DMS153 treated with DMSO at 0.1 percent for 48 hours (cell line): ENCODE data around the gene ITGA8.
"Not testable (repeated sequence)": the region's sequence is repeated elsewhere in the genome, so short reads cannot be mapped to it uniquely, and the experiment has no call there.

ENCODE experiments used
- DNase-seq: peaks from one replicate; lab custom pipeline; 2025; ENCODE audit not compliant: unreplicated experiment; lab: John Stamatoyannopoulos, UW

ITGA8 gene

GRCh38 chr10:15510963-15511362, 208.8 kb downstream of the ITGA8 start:
- DNase-seq: no peak

GRCh38 chr10:15505329-15505728, 214.4 kb downstream of the ITGA8 start:
- DNase-seq: no peak

- DNase-seq: no peak
Measured at GRCh38 chr10:15504101-15504840, 215.5 kb downstream of the ITGA8 start.

GRCh38 chr10:15494850-15495506, 224.7 kb downstream of the ITGA8 start:
- DNase-seq: no peak

DNA sequence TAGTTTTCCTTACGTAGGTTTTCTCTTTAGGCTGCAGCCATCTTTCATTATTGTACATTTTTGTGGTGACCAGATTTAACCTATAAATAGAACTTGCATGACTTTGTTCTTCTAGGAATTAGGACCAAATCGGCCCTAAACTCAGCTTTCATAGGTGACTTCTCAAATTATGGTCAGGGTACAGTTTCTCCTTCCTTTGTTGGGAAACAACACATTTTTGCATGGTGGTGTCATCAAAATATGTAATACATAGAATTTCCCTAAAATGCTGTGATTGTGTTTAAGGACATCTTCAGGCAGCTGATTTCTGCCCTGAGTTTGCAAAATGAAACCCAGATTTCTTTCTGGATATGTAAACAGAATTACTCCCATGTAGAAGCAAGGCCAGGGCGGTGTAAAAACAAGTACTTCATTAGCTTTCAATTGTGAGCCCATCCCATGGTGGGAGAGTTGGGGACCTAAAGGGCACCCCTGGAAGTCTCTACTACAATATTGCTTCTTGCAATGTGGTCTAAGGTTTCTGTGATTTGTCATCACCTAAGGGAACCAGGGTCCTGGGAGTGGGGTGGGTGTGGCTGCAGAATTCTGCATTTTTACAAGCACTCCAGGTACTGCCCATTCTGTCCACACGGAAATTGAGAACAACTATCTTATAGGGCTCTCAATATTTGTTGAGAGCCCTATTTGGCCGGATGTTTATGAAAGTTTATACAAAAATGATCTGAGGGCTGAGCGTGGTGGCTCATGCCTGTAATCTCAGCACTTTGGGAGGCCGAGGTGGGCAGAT, 227.7 kb downstream of the ITGA8 start:
- DNase-seq: no peak

DNA sequence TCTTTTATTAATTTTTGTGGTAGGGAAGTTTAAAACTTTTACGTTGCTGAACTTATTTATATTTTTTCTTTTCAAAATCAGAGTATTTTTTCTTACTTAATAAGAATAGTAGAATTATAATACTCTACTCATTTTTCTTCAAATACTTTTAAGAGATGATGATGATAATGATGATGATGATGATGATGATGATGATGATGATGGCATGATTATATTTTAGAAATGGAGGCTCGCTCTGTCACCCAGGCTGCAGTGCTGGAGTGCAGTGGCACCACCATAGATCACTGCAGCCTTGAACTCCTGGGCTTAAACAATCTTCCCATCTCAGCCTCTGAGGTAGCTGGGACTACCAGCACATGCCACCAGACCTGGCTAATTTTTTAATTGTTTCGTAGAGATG, 230.3 kb downstream of the ITGA8 start:
- no peak for DNase-seq

GRCh38 chr10:15487376-15487775, 232.3 kb downstream of the ITGA8 start:
- DNase-seq: no peak

DNA sequence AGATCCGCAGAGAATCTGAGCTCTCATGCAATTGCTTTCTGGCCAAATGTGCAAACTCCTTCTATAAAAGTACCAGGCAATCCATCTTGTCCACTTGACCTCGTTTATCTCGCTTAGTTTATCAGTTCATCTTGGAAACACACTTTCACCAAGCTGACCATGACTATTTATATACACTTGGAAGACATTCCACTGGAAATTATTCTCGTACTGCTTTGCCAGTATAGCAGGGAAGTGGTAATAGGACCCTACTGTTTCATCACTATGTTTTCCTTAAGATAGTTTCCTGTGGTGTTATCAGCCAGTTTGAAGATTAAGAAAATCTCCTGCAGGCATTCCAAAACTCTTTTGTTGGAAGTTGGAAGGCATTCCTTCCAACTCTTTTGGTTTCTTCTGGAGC, 233.3 kb downstream of the ITGA8 start:
- no peak for DNase-seq

DNA sequence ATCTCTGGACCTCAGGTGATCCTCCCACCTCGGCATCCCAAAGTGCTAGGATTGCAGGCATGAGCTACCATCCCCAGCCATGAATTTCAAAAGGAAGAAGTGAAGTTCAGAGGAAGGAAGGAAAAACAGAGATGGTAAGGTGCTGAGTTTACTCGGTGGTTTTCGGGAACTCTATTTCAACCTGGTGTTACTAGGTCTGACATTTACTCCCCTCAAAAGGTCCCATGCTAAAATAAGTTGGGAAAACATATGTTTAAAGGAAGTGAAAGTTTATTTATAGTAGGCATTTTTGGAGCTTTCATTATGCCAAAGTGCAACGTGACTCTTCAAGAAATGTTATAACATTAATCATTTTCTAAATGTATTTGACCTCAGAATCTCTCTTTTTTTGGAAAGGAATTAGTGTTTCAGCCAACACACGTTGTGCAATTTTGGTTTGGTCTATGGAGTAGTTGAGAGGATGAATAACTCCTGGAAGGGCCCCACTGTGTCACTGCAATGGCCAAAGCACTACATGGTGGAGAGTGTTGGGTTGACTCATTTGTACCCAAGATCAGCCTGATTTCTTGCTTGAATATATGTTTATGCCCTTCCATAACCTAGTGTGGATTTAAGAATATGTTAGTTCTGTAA, 233.9 kb downstream of the ITGA8 start:
- no peak for DNase-seq

GRCh38 chr10:15485027-15485426, 234.7 kb downstream of the ITGA8 start:
- DNase-seq: no peak

DNA sequence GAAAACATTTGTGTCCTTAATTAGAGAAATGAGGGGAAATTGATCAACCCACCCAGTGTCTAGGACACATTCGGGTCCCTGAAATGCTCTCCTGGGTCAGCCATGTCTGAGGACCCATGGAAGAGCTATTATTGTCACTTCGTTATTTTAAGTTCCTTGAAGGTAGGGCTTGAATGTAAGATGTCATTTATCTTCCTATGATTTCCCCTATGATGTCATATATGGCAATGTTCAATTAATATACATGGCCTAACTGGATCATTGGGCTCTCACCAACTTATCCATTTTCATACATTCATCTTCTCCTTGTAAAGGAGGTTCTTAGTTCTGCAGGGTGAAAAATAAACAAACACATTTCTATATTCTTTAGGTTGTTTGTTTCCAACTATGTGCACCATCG, 235.6 kb downstream of the ITGA8 start:
- DNase-seq: no peak

DNA sequence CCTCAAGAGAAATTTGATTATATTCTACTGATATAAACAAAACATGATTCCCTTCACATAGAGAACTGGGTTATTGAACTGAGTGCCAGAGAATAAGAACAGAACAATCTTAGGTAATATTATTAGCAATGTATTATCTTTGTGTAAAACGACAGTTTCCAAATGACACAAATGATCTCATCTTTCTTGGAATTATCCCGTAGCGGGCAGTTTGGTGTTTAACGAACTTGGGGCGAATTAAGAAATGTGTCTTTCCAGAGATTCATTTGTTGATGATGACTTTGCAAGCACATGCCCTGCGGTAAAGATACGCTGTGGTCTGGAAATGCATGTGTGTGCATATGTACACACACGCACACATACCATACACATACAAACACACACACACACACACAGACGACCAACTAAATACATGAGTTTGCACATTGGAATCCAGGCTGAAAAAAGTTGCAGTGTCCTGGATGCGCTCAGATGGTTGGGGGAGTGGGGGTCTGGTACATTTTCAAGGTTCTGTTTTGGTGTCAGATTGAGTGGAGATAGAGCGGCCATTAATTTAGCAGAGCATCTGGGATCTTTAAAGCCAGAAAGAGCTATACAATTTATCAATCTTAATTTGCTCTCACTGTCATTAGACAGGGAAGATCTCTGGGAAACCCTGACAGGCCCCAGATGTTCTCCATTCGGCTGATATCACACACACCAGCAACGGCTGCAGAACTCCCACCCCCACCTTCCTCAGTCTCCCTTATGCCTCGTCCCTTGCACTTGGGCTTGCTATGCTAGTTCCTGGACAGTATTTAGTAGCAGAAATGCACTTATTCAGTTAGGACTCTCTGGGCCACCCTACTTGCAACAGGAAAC, 236.3 kb downstream of the ITGA8 start:
- no peak for DNase-seq

DNA sequence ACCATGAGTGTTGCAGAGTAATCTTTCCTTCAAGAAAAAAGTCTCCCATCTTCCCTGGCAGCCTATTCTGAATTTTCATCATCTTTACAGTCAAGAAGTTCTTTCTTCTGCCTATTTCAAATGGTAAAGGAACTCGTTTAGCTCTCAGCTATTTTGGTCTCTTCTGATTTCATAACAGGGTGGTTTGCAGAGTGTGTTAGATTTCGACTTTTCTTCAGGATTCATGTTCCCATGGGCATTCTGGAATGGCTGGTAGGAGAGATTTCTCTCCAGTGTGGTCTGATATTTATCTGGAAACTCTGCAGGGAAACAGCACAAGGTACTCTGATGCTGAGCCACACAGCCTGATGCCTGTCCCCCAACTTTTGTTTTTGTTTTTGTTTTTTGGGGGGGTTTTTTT, 237.6 kb downstream of the ITGA8 start:
- no peak for DNase-seq

GRCh38 chr10:15478950-15479349, 240.8 kb downstream of the ITGA8 start:
- DNase-seq: no peak

- no peak for DNase-seq
Measured at GRCh38 chr10:15478429-15478828, 241.3 kb downstream of the ITGA8 start.

GRCh38 chr10:15476337-15476736, 243.4 kb downstream of the ITGA8 start:
- DNase-seq: no peak

GRCh38 chr10:15475439-15475838, 244.3 kb downstream of the ITGA8 start:
- not testable (repeated sequence) for DNase-seq

DNA sequence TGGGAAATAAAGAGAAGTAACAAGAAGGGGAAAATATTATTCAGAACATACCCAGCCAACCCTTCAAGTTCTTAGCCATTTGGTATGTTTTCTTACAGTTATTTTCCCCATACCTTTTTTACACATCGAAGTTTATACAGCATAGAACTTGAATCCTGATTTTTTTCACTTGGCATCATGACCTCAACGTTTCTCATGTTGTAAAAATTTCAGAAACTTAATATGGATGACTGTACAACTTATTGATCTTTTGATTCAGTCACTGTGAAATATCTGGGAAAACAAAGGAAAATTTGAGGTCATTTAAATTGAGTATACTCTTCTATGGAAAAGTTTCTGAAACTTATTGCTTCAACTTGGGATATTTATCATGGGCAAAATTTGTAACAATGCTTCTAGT, 245.1 kb downstream of the ITGA8 start:
- no peak for DNase-seq

DNA sequence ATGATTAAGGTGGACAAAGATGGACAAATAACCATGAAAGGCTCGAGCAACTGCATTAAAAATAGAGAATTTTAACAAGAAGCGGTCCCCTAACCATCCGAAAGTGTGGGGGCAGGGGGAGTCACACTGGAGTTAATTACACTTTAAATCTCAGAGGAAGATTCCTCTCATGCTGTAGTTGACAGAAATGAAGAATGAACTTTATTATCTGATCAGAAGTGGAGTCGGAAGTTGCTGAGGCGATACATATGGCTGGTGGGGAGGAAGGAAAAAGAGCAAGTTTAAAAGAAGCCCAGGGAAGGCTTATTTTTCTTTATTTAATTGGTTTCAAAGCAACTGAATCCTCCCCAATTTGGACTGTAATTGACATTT, 246.3 kb downstream of the ITGA8 start:
- DNase-seq: no peak
